Upper lobe of right lung (tissue), 1 donor: ENCODE data around the gene RFFL. TPM values are rescaled to one million over a fixed set of nuclear protein-coding genes. Genes with fewer than 3 reads are reported as not detected.
A peak's percentile ranks its signal among the peaks of the same experiment; 100 is the strongest.

Experiments
- ATAC-seq: fragments of 200-7000 bp; cut with Tn5 transposase; one replicate; pipeline ENCODE4 v1.9.1; 2020; ENCODE audit warnings: mild to moderate bottlenecking, moderate library complexity
- DNase-seq: peaks from one replicate; pipeline ENCODE4 v3.0.0-alpha.2; 2020
- H3K27ac ChIP-seq: fragments of 200-600 bp; one replicate; pipeline ENCODE4 v1.8.0; 2022
- H3K27me3 ChIP-seq: fragments of 200-600 bp; one replicate; pipeline ENCODE4 v1.8.0; 2022; ENCODE audit warnings: mild to moderate bottlenecking
- H3K36me3 ChIP-seq: fragments of 200-600 bp; one replicate; pipeline ENCODE4 v1.8.0; 2022
- H3K4me1 ChIP-seq: fragments of 200-600 bp; one replicate; pipeline ENCODE4 v1.8.0; 2022
- H3K4me3 ChIP-seq: fragments of 200-600 bp; one replicate; pipeline ENCODE4 v1.8.0; 2022; ENCODE audit warnings: mild to moderate bottlenecking
- H3K9me3 ChIP-seq: fragments of 200-600 bp; one replicate; pipeline ENCODE4 v1.8.0; 2022
- CTCF ChIP-seq: fragments of 200-600 bp; IDR thresholded peaks from one replicate; pipeline ENCODE4 v1.8.0; 2022; ENCODE audit warnings: antibody characterized with exemption
- intact Hi-C: fragments of 100-400 bp; cut with DNase I; formaldehyde crosslinking; loops from one replicate; pipeline ENCODE4 v1.11.0; 2022
- total RNA-seq: library from RNA; stranded (reverse); fragmentation: NEBNext Ultra II Directional; extraction: Animal tissue kit (Norgen Biotek cat#: 25700); gene quantifications from one replicate; pipeline ENCODE4 v1.2.1, GENCODE V29; 2021
- donor health status: DM: no; HTN: yes; CAD: no; lungs with severe emphysema.

Gene RFFL
- total RNA-seq, 1 donor from 2014 or later, result 27.9 TPM

GRCh38 chr17:35057332-35057915 lies 6.1 kb downstream of the RFFL start:
- Histone ChIP-seq H3K4me1 (peaks cover 5% of the 10 kb centered on the region), H3K36me3 (no peaks in the 10 kb centered on the region), H3K27me3 (no peaks in the 10 kb centered on the region), H3K9me3 (no peaks in the 10 kb centered on the region), H3K4me3 (no peak overlapping the region), H3K27ac (no peak overlapping the region)
- DNase-seq, result no peak
- no peak for TF ChIP-seq CTCF
- ATAC-seq, result no peak
- intact Hi-C loops, result no loop called here

GRCh38 chr17:35056013-35056412 lies 7.5 kb downstream of the RFFL start:
- ATAC-seq, result peak; percentile 58
- intact Hi-C loops, result no loop called here

GRCh38 chr17:35053204-35053603 lies 10.3 kb downstream of the RFFL start:
- no peak for TF ChIP-seq CTCF
- ATAC-seq (no peak), DNase-seq (no peak)
- H3K27ac ChIP-seq, result no peak overlapping the region
- H3K9me3 ChIP-seq, result no peaks in the 10 kb centered on the region
- H3K4me1 ChIP-seq, result peaks cover 37% of the 10 kb centered on the region
- intact Hi-C loops, result no loop called here
- no peak overlapping the region for H3K4me3 ChIP-seq
- no peaks in the 10 kb centered on the region for H3K36me3 ChIP-seq
- no peaks in the 10 kb centered on the region for H3K27me3 ChIP-seq

More at GRCh38 chr17:35056013-35056412, 7.5 kb downstream of the RFFL start:
- no peak for DNase-seq
- no peaks in the 10 kb centered on the region for H3K9me3 ChIP-seq
- no peak overlapping the region for H3K27ac ChIP-seq
- H3K36me3 ChIP-seq, result no peaks in the 10 kb centered on the region
- no peaks in the 10 kb centered on the region for H3K27me3 ChIP-seq
- peaks cover 18% of the 10 kb centered on the region for H3K4me1 ChIP-seq
- no peak for TF ChIP-seq CTCF
- no peak overlapping the region for H3K4me3 ChIP-seq

GRCh38 chr17:35052780-35053179 lies 10.7 kb downstream of the RFFL start:
- DNase-seq (no peak), ATAC-seq (no peak)
- no peaks in the 10 kb centered on the region for H3K27me3 ChIP-seq
- no peak overlapping the region for H3K27ac ChIP-seq
- H3K9me3 ChIP-seq, result no peaks in the 10 kb centered on the region
- H3K4me1 ChIP-seq, result peaks cover 37% of the 10 kb centered on the region
- H3K4me3 ChIP-seq, result no peak overlapping the region
- no peaks in the 10 kb centered on the region for H3K36me3 ChIP-seq
- TF ChIP-seq CTCF, result no peak
- intact Hi-C loops, result no loop called here

- DNase-seq (no peak), ATAC-seq (no peak)
- intact Hi-C loops, result no loop called here
- Histone ChIP-seq H3K9me3 (no peaks in the 10 kb centered on the region), H3K36me3 (no peaks in the 10 kb centered on the region), H3K4me1 (peaks cover 37% of the 10 kb centered on the region), H3K27ac (no peak overlapping the region), H3K4me3 (no peak overlapping the region), H3K27me3 (no peaks in the 10 kb centered on the region)
- no peak for TF ChIP-seq CTCF
These were observed 11.3 kb downstream of the RFFL start for GRCh38 chr17:35052241-35052610.
